ENCODE measurements around the gene TBC1D22A.

The TBC1D22A gene

DNA sequence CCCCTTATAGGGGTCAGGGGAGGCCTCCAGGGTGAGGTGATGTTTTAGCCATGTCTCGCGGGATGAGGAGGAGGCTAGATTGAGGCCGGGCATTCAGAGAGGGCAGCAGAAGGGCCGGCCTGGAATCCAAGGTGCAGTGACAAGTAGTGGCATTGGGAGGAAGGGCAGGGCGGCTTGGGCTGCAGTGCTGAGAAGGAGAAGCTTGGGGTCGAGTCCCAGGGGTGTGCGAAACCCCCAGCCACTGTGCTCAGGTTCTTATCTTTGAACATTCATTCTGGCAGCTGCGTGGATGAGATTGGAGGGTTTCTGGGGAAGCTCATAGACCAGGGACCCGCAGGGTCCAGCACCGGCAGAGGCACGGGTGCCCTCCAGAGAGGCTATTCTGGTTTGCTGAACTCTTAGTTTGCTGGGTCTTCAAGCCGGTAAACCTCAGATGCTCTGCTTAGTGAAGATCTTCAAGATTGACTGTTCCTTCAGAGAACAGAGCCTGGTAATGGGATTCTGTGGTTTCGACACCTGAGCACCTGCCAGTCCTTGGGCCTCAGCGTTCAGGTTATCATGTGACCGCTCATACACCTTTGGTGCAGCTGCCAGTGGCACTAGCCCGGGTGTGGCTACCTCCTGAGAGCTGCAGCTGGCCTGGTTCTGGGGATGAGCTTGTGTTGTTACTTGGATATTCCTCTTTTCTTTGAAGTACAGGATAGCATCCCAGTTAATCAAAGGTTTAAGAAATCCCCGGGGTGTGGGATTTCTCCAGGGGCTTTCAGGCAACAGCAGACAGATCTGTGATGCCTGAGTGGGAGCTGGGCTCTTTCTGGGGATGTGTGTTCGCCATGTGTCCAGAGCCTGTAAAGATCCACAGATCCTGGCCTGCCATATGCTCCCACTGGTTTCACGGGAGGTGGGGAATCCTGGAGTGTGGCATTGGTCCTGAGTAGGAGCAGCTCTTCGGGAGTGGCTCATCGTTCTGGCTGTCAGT lies 152.8 kb downstream of the TBC1D22A start:
- H3K9me3 ChIP-seq (ENCODE audit: low read length) = no peaks in the 10 kb centered on the region
- H3K4me3 ChIP-seq (ENCODE audit: low read length) = no peak overlapping the region
- H2AFZ ChIP-seq (ENCODE audit: low read depth, low read length) = no peak overlapping the region
- H3K4me1 ChIP-seq (ENCODE audit: insufficient read depth, low read length) = no peaks in the 10 kb centered on the region
- H3K36me3 ChIP-seq (ENCODE audit: insufficient read depth, low read length) = peaks cover 12% of the 10 kb centered on the region
- no peaks in the 10 kb centered on the region for H3K27me3 ChIP-seq (ENCODE audit: insufficient read depth, low read length)

DNA sequence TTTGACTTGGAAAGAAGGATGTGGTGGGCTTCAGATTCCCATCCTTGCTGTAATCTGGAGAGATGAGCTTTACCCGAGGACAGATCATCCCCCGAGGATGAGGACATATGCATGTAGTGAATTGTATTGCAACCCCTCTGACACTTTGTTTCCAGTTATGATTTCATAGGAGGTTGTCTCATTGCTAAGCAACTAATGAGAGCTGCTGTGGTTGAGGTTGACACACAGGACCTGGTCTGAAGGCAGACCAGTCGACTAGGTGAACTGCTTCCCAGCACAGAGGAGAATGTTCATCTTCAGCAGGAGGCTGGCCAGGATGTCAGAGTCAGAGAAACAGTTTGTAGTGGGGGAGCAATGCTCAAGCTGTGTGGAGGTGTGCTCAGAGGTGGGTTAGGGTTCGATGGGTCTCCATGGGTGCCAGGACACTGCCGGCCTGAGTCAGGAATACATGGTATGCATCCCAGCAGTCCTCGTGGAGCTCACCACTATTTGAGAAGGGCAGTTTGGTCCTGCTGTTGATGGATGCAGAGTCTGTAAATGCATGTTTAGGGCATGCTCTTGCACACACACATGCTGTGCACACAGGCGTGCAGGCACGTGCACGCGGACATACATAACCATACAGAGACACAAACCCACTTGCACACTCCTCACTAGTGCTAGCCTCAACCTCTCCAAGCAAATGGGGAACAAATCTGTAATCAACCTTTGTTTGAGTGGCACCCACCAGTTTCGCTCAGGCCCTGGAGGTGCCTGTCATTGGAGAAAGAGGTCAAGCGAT lies 153.7 kb downstream of the TBC1D22A start:
- no peaks in the 10 kb centered on the region for H3K27me3 ChIP-seq (ENCODE audit: insufficient read depth, low read length)
- no peak overlapping the region for H3K4me3 ChIP-seq (ENCODE audit: low read length)
- no peaks in the 10 kb centered on the region for H3K4me1 ChIP-seq (ENCODE audit: insufficient read depth, low read length)
- no peaks in the 10 kb centered on the region for H3K9me3 ChIP-seq (ENCODE audit: low read length)
- peaks cover 12% of the 10 kb centered on the region for H3K36me3 ChIP-seq (ENCODE audit: insufficient read depth, low read length)
- H2AFZ ChIP-seq (ENCODE audit: low read depth, low read length) = no peak overlapping the region

DNA sequence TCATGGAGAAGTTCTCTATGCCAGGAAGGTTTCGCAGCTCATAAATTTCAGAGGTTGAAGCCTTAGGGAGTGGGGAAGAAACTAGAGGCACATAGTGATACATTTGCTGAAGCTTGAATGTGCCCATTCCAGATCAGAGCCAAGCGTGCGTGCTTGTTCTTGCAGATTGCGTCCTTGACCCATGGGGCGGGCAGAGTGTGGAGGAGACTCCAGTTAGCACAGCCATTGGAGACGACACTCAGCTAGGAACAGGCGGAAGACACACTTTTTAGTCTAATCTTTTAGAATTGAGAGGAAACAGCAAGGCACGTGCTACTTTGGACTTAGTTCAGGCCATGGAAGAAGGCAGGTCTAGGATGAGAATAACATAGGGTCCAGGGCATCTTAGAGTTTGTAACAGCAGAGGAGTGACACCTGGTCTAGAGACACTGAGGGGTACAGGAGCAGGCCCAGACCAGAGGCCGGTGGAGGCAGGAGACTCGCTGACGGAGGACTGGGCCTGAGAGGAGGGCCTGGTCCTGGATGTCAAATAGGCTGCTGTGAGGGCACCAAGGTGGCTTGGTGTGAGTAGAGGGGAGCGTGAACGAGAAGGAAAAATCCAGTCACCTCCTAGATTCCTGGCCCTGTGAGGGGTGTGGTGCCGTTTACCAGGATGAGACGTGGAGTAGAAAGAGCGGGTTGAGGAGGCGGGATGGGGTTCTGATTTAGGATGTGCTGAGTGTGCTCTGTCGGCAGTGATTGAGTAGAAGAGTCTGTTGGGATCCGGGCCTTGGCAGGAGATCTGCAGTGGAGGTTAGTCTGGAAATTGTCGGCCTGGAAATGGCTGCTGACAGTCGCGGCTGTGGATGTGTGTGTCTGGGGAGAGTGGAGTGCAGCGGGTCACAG lies 154.7 kb downstream of the TBC1D22A start:
- Histone ChIP-seq H3K36me3 (ENCODE audit: insufficient read depth, low read length) (peaks cover 12% of the 10 kb centered on the region), H3K4me3 (ENCODE audit: low read length) (no peak overlapping the region), H2AFZ (ENCODE audit: low read depth, low read length) (no peak overlapping the region), H3K9me3 (ENCODE audit: low read length) (no peaks in the 10 kb centered on the region), H3K4me1 (ENCODE audit: insufficient read depth, low read length) (no peaks in the 10 kb centered on the region), H3K27me3 (ENCODE audit: insufficient read depth, low read length) (no peaks in the 10 kb centered on the region)

DNA sequence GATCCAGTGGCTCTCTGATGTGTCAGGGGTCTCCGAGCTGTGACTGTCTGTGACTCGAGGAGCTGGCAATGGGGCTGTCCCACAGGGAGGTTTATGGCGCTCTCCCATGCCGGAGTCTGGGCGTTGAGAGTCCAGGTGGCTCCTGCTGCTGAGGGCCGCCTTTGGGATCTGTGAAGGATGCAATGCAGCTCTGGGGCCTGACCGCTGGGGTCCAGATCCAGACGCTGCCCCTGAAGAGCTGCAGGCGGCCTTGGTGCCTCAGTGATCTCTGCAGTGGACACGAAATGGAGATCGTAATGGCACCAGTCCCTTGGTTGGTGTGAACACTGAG lies 155.3 kb downstream of the TBC1D22A start:
- no peak overlapping the region for H3K4me3 ChIP-seq (ENCODE audit: low read length)
- no peaks in the 10 kb centered on the region for H3K9me3 ChIP-seq (ENCODE audit: low read length)
- no peak overlapping the region for H2AFZ ChIP-seq (ENCODE audit: low read depth, low read length)
- H3K4me1 ChIP-seq (ENCODE audit: insufficient read depth, low read length) = no peaks in the 10 kb centered on the region
- no peaks in the 10 kb centered on the region for H3K27me3 ChIP-seq (ENCODE audit: insufficient read depth, low read length)
- peaks cover 7% of the 10 kb centered on the region for H3K36me3 ChIP-seq (ENCODE audit: insufficient read depth, low read length)

DNA sequence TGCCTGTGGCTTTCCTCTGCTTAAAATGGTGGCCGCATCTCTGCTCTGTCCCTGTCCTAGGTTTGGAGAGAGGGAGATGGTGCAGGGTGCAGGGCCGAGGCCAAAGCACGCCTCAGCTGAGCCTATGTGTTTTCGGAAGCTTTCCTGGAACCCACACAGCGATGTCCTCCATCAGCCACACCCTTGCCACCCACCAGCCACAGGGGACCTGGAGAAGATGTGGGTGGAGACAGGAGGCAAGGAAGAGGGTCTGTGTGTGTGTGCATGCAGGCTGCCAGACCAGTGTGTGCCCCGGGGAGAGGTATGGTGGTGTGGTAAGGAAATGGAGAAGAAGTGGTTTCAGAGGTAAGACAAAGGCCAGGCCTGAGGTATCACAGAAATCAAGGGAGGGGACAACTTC lies 155.7 kb downstream of the TBC1D22A start:
- no peak overlapping the region for H2AFZ ChIP-seq (ENCODE audit: low read depth, low read length)
- peaks cover 3% of the 10 kb centered on the region for H3K36me3 ChIP-seq (ENCODE audit: insufficient read depth, low read length)
- H3K27me3 ChIP-seq (ENCODE audit: insufficient read depth, low read length) = no peaks in the 10 kb centered on the region
- no peaks in the 10 kb centered on the region for H3K4me1 ChIP-seq (ENCODE audit: insufficient read depth, low read length)
- H3K9me3 ChIP-seq (ENCODE audit: low read length) = no peaks in the 10 kb centered on the region
- no peak overlapping the region for H3K4me3 ChIP-seq (ENCODE audit: low read length)

DNA sequence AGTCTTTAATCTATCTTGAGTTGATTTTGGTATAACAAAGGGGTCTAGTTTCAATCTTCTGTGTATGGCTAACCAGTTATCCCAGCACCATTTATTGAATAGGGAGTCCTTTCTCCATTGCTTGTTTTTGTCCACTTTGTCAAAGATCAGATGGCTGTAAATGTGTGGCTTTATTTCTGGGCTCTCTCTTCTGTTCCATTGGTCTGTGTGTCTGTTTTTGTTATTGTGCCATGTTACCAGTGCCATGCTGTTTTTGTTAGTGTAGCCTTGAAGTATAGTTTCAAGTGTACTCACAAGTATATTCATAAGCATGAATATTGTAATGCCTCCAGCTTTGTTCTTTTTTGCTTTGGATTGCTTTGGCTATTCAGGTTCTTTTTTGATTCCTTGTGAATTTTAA lies 159.6 kb downstream of the TBC1D22A start:
- Histone ChIP-seq H2AFZ (ENCODE audit: low read depth, low read length) (no peak overlapping the region), H3K4me3 (ENCODE audit: low read length) (no peak overlapping the region), H3K36me3 (ENCODE audit: insufficient read depth, low read length) (no peaks in the 10 kb centered on the region), H3K4me1 (ENCODE audit: insufficient read depth, low read length) (no peaks in the 10 kb centered on the region), H3K27me3 (ENCODE audit: insufficient read depth, low read length) (no peaks in the 10 kb centered on the region), H3K9me3 (ENCODE audit: low read length) (no peaks in the 10 kb centered on the region)

DNA sequence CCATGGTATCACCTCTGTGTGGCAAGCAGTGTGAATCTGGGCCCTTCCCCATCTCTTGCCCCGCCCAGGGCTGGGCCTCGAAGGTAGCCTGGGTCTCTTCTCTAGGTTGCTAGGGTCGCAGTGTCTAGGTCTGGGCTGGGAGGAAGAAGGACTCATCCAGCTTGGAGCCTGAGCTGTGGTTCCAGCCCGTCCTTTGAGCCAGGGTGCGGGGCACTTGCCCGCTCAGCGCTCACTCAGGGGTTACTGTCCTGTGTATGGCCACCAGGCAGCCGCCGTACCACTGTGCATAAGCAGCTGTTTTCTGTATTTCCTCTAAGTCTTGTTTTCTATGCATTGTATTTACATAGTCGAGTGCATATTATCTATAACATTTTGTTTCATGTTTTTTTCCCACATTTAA lies 160.9 kb downstream of the TBC1D22A start:
- no peaks in the 10 kb centered on the region for H3K36me3 ChIP-seq (ENCODE audit: insufficient read depth, low read length)
- no peak overlapping the region for H3K4me3 ChIP-seq (ENCODE audit: low read length)
- no peaks in the 10 kb centered on the region for H3K9me3 ChIP-seq (ENCODE audit: low read length)
- no peaks in the 10 kb centered on the region for H3K4me1 ChIP-seq (ENCODE audit: insufficient read depth, low read length)
- H3K27me3 ChIP-seq (ENCODE audit: insufficient read depth, low read length) = no peaks in the 10 kb centered on the region
- H2AFZ ChIP-seq (ENCODE audit: low read depth, low read length) = no peak overlapping the region

DNA sequence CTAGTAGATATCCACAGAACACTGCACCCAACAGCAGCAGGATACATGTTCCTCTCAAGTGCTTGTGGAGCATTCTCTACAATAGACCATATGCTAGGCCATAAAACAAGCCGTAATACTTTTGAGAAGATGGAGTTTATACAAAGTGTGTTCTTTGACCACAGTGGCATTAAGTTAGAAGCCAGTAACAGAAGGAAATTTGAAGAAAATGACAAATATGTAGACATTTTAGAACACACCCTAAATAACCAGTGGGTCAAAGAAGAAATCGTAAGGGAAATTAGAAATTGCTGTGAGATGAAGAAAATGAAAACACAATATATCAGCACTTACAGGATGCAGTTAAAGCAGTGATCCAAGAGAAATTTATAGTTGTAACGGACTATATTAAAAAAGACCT lies 163.4 kb downstream of the TBC1D22A start:
- no peak overlapping the region for H3K4me3 ChIP-seq (ENCODE audit: low read length)
- no peaks in the 10 kb centered on the region for H3K4me1 ChIP-seq (ENCODE audit: insufficient read depth, low read length)
- no peaks in the 10 kb centered on the region for H3K9me3 ChIP-seq (ENCODE audit: low read length)
- H2AFZ ChIP-seq (ENCODE audit: low read depth, low read length) = no peak overlapping the region
- H3K36me3 ChIP-seq (ENCODE audit: insufficient read depth, low read length) = no peaks in the 10 kb centered on the region
- no peaks in the 10 kb centered on the region for H3K27me3 ChIP-seq (ENCODE audit: insufficient read depth, low read length)

DNA sequence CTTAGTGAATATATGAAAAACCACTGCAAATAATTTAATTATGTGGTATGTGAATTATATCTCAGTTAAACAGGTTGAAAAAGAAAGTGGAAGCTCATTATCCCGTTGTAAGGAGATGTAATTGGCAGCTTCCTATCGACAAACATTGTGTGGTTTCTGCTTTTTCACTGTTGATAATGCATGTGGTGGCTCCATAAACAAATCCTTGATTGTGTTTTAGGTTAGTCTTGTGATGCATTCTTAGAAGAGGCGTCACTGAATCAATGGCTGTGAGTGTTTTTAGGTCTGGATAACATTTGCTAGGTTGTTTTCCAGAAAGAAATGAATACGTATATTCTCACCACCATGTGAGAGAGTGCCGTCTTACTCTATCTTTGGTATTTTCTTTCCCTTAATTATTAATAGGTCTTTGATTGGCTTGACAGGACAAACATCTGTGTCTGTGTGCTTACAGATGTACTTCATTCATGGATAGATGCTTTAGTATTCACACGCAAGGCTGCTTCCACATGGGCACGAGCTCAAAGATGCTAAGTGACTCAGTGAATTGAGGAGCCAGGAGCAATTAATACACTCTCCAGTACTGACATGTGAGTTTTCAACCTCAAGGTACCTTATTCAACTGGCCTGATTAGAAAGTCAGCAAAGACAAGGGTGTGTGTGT lies 166.7 kb downstream of the TBC1D22A start:
- Histone ChIP-seq H3K9me3 (ENCODE audit: low read length) (no peaks in the 10 kb centered on the region), H2AFZ (ENCODE audit: low read depth, low read length) (no peak overlapping the region), H3K36me3 (ENCODE audit: insufficient read depth, low read length) (no peaks in the 10 kb centered on the region)

DNA sequence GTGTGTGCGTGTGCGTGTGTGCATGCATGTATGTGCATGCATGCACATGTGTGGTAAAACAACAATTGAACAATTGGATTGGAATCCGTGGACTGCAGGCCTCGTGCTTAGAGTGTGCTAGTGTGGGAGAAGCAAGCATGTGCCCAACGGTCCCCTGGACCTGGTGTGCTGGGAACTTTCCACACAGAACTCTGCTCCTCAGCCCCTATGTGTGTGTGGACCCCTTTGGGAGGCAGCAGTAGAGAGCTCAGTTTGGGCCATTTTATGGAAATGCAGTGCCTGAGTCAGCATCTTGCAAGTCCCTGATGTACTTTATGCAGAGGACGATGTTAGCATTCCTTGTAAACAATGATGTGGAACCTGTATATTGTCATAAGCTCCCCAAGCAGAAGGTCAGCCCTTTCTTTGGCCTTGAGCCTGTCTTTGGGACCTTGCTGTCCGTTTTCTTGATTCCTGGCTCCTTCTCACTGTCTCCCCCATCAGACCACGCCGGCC lies 167.3 kb downstream of the TBC1D22A start:
- H3K4me1 ChIP-seq (ENCODE audit: insufficient read depth, low read length) = no peaks in the 10 kb centered on the region
- H3K27me3 ChIP-seq (ENCODE audit: insufficient read depth, low read length) = no peaks in the 10 kb centered on the region
- H3K9me3 ChIP-seq (ENCODE audit: low read length) = no peaks in the 10 kb centered on the region
- no peak overlapping the region for H3K4me3 ChIP-seq (ENCODE audit: low read length)
- H2AFZ ChIP-seq (ENCODE audit: low read depth, low read length) = no peak overlapping the region
- no peaks in the 10 kb centered on the region for H3K36me3 ChIP-seq (ENCODE audit: insufficient read depth, low read length)

More for the DNA sequence above, 166.7 kb downstream of the TBC1D22A start:
- Histone ChIP-seq H3K4me3 (ENCODE audit: low read length) (no peak overlapping the region), H3K4me1 (ENCODE audit: insufficient read depth, low read length) (no peaks in the 10 kb centered on the region), H3K27me3 (ENCODE audit: insufficient read depth, low read length) (no peaks in the 10 kb centered on the region)

DNA sequence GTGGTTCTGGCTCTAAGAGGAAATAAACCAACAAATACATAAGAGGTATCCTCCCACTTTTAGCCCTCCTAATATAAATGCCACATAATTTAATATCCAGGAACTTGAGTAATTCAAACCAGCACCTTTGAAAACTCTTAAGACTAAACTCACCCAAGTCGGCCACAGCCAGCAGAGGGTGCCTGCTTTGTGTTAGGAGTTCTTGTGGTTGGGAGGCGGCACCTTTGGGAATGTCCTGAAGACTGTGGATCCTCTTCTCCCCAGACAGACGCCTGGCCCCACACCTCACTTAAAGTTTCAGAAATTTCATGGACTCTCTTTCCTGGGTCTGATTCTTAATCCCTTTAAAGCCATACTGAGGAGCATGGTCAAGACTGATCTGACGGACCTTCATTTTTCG lies 169.0 kb downstream of the TBC1D22A start:
- H3K27me3 ChIP-seq (ENCODE audit: insufficient read depth, low read length) = no peaks in the 10 kb centered on the region
- peaks cover 12% of the 10 kb centered on the region for H3K4me1 ChIP-seq (ENCODE audit: insufficient read depth, low read length)
- no peak overlapping the region for H3K4me3 ChIP-seq (ENCODE audit: low read length)
- H2AFZ ChIP-seq (ENCODE audit: low read depth, low read length) = no peak overlapping the region
- no peaks in the 10 kb centered on the region for H3K36me3 ChIP-seq (ENCODE audit: insufficient read depth, low read length)
- no peaks in the 10 kb centered on the region for H3K9me3 ChIP-seq (ENCODE audit: low read length)

DNA sequence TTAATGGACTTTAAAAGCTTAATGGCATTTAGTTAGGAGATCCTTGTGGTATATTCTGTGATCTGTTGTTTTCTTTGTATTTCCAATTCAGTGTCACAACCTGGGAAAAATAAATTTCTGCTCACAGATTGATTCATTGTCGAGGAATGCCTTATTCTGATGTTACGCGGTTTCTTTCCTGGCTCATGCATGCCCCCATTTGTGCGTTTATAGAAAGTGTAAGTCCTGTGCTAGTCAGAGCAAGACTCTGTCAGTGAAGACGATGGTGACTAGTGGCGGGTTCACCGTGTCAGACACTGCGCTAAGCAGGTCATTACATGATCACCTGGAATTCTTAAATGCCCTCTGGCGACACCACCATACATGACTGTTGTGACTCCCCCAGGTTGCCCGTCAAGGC lies 169.4 kb downstream of the TBC1D22A start:
- peaks cover 16% of the 10 kb centered on the region for H3K4me1 ChIP-seq (ENCODE audit: insufficient read depth, low read length)
- no peaks in the 10 kb centered on the region for H3K9me3 ChIP-seq (ENCODE audit: low read length)
- H3K4me3 ChIP-seq (ENCODE audit: low read length) = no peak overlapping the region
- no peaks in the 10 kb centered on the region for H3K36me3 ChIP-seq (ENCODE audit: insufficient read depth, low read length)
- no peak overlapping the region for H2AFZ ChIP-seq (ENCODE audit: low read depth, low read length)
- no peaks in the 10 kb centered on the region for H3K27me3 ChIP-seq (ENCODE audit: insufficient read depth, low read length)
